ENCODE measurements around the gene FRA10AC1.

Gene FRA10AC1, protein sequence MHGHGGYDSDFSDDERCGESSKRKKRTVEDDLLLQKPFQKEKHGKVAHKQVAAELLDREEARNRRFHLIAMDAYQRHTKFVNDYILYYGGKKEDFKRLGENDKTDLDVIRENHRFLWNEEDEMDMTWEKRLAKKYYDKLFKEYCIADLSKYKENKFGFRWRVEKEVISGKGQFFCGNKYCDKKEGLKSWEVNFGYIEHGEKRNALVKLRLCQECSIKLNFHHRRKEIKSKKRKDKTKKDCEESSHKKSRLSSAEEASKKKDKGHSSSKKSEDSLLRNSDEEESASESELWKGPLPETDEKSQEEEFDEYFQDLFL

DNA sequence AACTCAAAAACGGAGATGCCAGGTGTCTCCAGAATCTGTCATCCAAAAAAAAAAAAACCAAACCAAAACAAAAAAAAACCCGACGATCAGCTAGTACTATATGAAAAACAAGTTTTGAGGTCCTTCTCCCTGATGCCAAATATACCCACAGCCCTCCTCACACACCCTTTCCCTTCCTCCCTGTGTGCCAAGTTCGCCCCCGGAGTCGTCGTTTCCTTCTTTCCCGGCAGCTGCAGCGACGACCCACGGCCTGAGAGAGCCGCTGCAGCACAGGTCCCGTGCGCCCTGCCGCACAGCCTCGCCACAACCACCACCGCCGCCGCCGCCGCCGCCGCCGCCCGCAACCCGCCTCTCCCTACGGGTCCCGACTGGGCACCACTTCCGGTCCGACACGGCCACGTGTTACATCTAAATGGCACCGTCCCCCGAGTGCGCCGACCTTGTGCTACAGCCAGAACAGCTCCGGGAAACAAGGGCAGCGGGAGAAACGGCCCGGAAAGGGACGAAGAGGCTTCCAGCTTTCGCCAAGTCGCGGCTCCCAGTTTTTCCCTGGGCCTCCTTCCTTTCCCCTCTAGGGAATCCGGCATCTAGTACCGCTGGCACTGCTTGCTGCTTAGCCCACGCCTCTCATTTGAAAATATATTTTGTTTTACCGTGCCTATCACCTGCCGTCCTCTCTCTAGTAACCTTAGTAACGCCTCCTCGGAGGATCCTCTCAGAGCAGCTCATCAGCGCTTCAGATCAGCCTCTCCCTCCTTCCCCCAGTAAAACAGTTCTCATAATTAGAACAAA, at the start of gene FRA10AC1:
TSS of gene FRA10AC1 (minus strand) at position 383 of the 792 bp plus-strand sequence. CDS start 2,486 bp downstream, outside the sequence.
- peak; percentile 86 for DNase-seq

DNA sequence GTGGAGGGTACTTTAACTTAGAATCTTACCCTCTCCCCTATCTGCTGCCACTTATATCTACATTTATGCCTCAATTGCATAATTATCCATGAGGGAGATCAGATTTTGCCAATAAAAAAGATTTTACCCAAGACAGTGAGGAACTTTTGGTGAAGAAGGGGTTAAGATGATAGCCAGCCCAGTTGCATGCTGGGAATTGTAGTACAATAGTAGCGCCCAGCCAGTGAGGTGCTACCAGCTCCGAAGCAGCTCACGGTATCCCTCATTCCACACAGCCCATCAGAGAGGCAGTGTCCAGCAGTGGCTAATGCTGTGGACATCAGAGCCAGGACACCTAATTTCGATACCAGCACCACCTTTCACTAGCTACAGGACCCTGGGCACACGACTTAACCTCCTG, 49.4 kb upstream of the FRA10AC1 start:
- no peak for DNase-seq

DNA sequence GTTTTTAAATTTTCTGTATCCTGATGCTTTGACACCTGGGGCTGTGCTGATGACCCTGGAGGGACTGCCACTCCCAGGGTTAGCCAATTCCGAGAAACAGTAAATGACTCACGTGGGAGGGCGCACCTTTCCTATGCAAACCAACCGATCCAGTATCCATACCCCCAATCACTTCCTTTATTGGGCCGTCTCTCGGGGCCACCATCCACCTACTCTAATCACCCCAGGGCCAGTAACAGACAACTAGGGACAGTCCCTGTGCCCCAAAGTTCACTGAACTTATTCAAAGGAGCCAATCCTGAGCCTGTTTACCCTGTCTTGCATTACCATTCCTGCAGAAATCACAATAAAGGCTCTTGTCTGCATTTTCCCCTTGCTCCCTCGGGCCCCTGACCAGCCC, 48.7 kb upstream of the FRA10AC1 start:
- no peak for DNase-seq

DNA sequence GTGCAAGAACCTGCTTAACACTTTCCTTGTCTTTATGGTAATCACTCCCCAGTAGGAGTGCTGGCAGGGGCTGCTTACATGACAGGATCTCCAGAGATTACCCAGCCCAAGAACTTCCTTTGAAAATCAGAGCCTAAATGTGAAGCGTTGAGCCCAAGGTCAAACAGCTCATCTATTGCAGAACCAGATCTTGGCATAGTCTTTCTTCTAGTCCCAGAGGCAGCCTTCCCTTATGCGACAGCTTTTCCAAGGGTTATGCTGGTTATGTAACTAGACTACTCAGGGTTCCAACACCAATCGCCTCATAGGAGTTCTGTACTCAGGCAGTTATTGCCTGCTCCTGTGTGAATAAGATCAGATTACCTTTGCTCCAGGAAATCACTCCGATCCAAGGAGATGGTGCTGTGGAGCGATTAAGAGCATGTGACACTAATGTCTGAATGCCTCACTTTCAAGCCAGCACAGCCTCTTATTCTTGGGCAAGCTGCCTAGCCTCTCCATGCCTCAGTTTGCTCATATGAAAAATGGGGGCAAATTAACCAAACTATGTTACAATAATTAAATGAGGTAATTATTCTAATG, 46.9 kb upstream of the FRA10AC1 start:
- DNase-seq: no peak

DNA sequence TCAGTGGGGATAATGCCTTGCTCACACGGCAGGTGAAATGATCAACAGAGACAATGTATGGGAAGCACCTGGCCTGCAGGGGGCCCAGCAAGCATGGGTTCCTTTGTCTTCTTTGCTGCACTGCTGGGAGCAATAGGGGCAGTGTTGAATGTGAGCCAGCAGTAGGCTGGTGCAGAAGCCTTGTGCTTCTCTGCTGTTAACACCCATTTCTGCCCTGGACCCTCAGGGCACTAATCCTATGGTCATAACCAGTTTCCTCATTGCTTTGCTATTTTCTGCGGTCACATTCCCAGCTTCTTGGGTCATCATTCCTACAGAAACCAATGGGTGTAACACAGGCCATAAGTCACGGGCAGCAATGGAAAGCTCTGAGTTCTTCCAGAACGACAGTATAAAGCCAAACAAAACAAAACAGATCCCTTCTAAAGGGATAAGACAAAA, 44.5 kb upstream of the FRA10AC1 start:
- DNase-seq: peak; percentile 98

DNA sequence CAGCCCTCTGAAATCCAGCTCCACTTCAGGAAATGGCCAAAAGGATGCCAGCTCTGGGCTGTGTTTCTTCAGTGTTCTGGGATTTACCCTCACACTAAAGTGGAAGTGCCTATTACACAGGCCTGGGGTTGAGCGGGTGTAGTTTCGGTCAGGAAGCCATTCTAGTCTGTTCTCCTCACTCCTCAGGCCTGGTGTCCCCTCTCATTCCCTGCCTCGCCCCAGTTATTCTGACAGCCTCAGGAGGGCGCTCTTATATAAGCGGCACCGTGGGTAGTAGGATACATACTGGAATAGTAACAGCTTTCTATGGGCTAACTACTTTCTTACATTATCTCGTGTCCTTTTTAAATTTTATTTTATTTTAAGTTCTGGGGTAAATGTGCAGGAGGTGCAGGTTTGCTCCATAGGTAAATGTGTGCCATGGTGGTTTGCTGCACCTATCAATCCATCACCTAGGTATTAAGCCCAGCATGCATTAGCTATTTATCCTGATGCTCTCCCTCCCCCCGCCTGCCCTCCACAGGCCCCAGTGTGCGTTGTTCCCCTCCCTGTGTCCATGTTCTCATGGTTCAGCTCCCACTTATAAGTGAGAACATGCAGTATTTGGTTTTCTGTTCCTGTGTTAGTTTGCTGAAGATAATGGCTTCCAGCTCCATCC, 43.1 kb upstream of the FRA10AC1 start:
- peak; percentile 14 for DNase-seq

DNA sequence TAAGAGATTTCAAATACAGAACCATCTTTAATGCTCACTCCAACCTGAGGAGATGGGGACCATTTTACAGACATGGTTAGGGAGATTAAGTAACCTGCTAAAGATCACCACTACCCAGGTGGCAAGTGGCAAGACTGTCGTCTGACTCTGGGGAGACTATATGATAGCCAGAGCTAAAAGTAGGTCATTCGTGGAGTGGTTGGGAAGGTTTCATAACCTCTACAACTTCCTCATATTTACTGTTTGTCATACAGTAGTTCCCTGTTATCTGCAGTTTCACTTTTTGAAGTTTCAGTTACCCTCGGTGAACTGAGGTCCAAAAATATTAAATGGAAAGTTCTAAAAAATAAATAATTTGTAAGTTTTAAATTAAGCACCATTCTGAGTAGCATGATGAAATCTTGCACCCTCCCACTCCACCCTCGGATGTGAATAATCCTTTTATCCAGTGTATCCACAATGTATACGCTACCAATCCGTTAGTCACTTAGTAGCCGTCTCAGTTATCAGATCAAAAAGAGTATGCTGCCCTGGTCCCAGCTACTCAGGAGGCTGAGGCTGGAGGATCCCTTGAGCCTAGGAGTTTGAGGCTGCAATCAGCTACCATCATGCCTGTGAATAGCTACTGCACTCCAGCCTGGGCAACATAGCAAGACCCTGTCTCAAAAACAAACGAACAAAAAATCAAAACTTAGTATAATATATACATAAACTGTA, 40.4 kb upstream of the FRA10AC1 start:
- DNase-seq: no peak

DNA sequence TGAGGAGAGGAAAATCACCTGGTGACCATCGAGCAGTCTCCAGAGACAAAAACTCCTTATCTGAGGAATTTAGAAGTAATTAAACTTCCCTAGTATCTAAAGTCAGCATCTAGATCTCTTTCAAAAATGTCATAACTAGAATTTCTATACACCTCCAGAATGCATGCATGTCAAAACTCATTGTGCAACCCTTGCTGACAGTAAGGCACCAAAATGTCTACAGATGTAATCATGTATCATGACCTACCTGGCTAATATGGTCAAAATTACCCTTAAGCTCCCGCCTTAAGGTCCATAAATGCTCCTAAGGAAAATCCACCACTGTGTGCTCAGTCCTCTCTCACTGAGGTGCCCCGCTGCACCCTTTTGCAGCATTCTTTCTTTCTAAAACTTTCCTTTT, 39.0 kb upstream of the FRA10AC1 start:
- DNase-seq: no peak

DNA sequence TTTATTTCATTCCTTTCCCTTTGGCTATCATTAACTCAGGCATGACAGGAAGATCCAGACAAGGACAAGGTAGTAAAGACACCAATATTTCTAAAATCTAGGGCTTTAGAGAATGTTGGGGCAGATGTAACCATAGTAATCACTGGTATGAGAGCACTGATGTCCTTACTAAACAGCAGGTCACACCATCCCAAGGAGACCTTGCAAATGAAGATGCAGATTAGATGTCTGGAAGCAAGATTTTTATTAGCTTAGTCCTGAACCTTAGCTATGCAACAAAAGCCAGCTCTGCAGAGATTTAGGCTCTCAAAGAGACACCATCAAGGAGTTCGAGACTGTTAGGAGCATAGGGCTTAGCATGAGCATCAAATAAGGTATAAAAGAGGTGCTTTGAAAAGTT, 23.6 kb upstream of the FRA10AC1 start:
- no peak for DNase-seq

DNA sequence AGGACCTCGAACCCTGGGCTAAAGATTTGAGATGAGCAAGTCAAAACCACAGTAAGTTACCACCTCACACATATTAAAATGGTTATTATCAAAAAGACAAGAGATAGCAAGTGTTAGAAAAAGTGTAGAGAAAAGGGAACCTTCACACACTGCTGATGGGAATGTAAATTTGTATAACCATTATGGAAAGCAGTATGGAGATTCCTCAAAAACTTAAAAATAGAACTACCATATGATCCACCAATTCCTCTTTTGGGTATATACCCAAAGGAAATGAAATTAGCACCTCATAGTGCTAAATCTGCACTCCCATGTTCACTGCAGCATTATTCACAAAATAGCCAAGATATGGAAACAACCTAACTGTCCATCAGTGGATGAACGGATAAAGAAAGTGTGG, 20.8 kb upstream of the FRA10AC1 start:
- no peak for DNase-seq

DNA sequence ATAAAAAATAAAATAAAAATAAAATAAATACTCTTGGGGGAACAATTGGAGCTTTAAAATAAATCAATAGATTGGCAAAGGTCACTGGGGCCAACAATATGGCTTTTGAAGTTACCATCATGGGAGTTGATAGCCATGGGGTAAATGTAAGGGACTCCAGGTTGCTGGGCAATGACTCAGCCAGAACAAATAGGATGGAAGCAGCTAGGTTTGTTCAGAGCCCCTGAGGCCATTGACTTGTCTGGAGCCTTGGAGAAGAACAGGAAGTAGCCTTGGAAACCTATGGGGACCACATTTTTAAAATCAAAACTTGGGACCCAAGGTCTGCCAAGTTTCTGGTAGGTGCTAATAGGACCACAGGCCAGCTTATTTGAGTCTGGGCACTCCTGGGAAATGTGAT, 20.2 kb upstream of the FRA10AC1 start:
- no peak for DNase-seq

DNA sequence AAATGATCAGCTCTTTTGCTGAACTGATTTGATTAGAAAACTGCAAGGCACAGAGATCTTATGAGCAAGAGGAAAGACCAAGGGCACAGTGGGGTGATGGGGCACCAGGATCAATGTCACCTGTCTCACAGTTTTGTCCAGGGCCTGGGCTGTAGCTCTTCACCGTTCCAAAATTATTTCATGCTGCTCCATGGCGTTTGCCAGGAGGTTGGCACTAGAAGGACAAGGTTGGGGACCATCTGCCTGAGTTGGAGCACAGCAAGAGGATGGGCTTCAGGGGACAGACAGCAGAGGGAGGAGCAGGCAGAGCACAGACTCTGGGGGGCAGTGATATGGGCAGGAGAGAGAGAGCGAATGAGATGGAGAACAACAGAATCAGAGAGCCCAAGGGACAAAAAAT, 17.5 kb upstream of the FRA10AC1 start:
- DNase-seq: no peak

DNA sequence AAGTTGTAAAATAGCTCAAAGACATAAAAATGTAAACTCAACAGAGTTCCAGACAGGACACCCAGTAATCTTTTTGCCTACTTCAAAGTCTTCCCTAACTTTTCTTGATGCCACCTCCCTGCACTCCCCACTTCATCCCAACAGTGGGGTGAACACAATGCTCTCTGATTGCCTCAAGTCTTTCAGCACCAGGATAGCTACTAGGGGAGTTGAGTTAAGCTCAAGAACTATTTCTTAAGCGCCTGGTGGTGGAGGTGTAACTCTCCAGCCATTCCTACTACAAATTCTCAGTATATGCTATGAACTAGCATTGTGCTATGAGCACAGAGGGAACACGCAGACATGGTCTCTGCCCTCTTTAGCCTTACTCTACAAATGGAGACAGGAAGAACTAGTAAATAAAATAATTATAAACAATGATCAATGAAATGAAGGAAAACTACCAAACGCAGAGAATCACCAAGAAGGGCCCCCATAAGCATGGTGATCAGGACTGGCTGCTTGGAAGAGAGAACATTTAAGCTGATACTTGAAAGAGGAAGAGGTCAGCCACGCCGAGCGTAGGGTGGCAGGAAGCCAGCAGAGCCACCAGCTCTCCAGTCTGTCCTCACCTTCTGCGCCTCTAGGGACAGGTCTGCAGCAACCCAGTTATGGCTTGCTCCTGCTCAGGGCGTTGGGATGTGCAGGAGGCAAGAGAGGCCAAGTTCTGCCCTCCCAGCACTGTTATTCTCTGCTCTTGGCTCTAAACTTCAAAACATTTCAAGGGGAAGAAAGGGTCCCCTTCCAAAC, 16.7 kb upstream of the FRA10AC1 start:
- no peak for DNase-seq

DNA sequence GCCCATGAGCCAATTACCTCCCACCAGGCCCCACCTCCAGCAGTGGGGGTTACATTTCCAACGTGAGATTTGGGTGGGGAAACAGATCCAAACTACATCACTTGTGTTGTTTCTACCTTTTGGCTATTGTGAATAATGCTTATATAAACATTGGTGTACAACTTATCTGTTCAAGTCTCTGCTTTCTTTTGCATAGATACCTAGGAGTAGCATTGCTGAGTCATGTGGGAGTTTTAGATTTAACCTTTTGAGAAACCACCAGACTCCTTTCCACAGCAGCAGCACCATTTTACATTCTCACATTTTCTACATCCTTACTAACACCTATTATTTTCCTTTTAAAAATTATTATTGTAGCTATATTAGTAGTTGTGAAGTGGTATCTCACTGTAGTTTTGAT, 14.4 kb upstream of the FRA10AC1 start:
- no peak for DNase-seq

DNA sequence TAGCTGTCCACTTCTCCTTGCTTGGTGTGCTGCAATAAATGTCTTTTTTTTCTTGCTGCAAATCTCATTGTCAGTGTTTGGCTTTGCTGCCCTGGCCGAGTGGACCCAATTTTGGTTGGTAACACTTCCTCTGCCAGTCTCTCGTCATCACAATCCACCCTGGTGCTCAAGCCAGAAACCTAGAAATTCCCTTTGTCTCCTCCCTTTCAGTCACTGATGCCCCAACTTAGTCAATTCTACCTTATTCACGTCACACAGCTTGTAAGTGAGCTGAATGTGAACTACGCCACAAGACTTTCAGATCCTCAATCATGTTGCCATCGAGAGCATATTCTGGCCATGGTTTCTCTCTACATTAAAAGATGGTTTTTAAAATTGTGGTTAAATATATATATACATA, 13.0 kb upstream of the FRA10AC1 start:
- DNase-seq: no peak

DNA sequence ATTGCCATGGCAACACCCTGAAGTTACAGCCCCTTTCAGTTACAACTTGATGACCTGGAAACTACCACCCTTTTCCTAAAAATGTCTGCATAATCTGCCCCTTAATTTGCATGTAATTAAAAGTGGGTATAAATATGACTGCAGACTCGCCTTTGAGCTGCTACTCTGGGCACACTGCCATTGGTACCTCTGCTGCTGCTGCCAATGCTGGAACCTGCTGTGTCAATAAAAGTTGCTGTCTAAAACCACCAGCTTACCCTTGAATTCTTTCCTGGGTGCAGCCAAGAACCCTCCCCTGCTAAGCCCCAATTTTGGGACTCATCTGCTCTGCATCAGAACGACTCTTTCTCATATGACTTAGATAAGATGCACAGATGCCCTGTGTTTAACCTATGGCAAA, 10.2 kb upstream of the FRA10AC1 start:
- DNase-seq: no peak

DNA sequence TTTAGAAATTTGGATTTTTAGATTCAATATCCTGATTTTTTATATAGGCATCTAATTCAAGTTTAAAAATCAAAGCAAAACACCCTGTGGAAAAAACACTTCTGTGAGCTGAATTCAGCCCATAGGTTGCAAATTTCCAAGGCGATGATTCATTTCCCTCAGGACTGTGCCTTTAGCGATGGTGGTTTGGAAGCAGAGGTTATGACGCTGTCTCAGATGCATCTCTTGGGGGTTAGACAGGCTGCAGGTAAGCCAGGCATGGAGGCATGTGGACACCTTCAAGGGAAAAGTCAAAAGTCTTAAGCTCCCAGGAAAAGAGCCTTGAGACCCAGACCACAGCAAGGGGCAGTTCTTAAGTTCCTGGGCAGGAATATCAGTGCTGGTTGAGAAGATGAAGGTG, 9.5 kb upstream of the FRA10AC1 start:
- DNase-seq: no peak

DNA sequence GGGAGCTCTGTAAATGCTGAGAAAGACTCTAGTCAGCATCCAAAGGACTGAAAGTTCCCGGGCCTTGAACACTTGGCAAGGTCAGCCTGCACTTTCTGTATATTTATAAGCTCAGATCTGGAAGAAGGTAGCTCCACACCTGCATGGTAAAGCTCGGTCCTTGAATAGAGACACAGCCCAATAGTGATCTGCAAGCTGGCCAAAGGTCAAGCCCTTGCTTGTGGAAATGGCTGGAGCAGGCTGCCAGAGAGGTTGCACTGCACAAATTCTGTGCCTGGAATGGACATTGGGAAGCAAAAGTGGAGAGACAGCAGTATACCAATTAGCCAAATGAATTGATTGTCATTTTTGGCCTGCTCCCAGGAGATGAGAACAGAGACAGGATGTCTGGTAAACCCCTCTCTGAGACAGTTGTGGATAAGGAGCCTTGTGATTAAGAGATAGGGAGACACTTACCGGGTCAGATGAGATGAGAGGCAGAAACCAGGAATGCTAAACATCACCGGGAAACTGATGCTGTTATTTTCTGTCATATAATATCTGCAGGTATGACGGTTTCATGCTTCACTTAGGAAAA, 8.0 kb upstream of the FRA10AC1 start:
- no peak for DNase-seq

DNA sequence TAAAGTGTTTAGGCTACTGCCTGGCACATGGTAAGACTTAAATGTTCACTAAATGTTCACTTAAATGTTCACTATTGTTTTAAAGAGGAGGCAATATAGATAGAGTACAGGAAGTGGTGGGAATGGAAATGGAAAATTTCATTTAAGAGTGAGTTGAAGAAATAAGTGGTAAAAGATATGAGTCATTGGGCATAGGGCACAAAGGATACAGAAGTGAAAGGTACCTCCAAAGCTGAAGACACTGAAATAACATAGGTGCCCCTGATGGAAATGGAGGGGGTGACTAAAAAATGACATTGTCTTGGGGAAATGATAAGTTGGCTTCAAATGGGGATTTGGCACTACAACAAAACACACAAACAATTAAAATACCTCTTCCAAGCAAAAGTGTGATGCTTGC, 5.2 kb upstream of the FRA10AC1 start:
- no peak for DNase-seq

DNA sequence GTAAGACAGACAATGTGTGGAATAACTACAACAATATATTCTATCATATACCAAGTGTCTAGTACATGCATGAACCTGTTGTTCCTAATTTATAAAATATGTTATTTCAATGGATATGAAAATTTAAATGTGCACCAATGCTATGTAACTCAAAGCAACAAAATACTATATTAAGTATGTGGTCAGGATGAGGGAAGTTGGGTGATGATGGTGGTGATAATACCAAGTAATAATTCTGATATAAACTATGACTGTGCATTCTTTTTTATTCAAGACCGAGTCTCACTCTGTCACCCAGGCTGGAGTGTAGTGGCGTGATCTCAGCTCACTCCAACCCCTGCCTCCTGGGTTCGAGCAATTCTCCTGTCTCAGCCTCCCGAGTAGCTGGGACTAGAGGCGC, 2.1 kb upstream of the FRA10AC1 start:
- DNase-seq: no peak

DNA sequence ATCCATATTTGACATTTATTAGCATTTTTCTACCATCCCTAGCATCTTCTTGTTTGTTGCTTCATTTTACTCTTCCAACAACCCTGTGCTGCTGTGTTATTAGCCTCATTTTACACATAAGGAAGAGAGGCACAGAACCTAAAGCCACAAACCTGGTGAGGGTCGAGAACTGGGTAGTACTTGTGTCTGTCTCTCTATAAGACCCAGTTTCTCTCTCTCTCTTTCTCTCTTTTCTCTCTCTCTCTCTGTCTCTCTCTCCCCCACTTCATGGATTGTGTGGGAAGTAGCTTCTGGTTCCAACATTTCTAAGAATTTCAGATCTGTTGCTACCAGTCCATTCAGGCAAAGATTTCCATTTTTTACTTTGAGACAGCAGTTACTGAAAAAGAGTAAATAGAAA, 1.4 kb upstream of the FRA10AC1 start:
- DNase-seq: no peak

DNA sequence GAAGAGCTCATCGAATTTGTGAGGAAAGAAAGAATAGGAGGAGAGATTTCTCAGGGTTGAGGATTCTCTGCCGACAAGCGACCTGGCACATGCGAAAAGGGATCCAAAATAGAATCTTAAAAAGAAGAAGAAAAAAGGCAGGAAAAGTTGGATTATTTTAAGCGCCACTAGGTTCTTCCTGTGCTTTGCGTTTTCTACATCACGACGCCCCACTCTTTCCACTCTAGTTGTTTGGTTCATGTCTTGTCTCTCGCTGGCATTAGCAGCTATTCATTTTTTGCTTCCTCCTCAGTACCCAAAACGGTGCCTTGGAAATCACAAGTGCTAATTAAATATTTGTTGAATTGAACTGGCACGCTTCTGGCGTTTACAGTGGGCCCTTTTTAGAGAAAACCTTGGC, 674 bp upstream of the FRA10AC1 start:
- DNase-seq: no peak
